SK-N-SH treated with all-trans-retinoic acid at 6 μM for 48 hours (cell line): ENCODE data around the gene RAB1A.
"Not testable (repeated sequence)": the region's sequence is repeated elsewhere in the genome, so short reads cannot be mapped to it uniquely, and the experiment has no call there.

ENCODE experiments used
- ATAC-seq: fragments of 200-7000 bp; cut with Tn5 transposase; 3 replicates; pipeline ENCODE4 v1.9.1; 2020; ENCODE audit warnings: mild to moderate bottlenecking, moderate library complexity
- BACH2 ChIP-seq: fragments of 250-450 bp; sonication (Bioruptor Pico); IDR thresholded peaks from 2 replicates; pipeline ENCODE4 v1.9.0; 2021; ENCODE audit warnings: mild to moderate bottlenecking, borderline replicate concordance
- CREB5 ChIP-seq: fragments of 250-450 bp; sonication (Bioruptor Pico); IDR thresholded peaks from 2 replicates; pipeline ENCODE4 v1.5.1; 2020; ENCODE audit warnings: low read depth, mild to moderate bottlenecking, moderate library complexity
- CSDC2 ChIP-seq: fragments of 250-450 bp; sonication (Bioruptor Pico); IDR thresholded peaks from 2 replicates; pipeline ENCODE4 v1.5.0; 2020; ENCODE audit warnings: mild to moderate bottlenecking, moderate library complexity
- CSRNP3 ChIP-seq: fragments of 250-450 bp; sonication (Bioruptor Pico); IDR thresholded peaks from 2 replicates; pipeline ENCODE4 v1.5.1; 2021; ENCODE audit warnings: mild to moderate bottlenecking, moderate library complexity
- ESRRG ChIP-seq: fragments of 250-450 bp; sonication (Bioruptor Pico); IDR thresholded peaks from 2 replicates; pipeline ENCODE4 v1.6.1; 2021; ENCODE audit warnings: mild to moderate bottlenecking
- GLIS3 ChIP-seq: fragments of 250-450 bp; sonication (Bioruptor Pico); IDR thresholded peaks from 2 replicates; pipeline ENCODE4 v1.5.0; 2020; ENCODE audit warnings: mild to moderate bottlenecking, moderate library complexity
- ISL1 ChIP-seq: fragments of 250-450 bp; sonication (Bioruptor Pico); IDR thresholded peaks from 2 replicates; pipeline ENCODE4 v2.1.2; 2022; ENCODE audit warnings: mild to moderate bottlenecking, moderate library complexity
- OSR1 ChIP-seq: fragments of 250-450 bp; sonication (Bioruptor Pico); IDR thresholded peaks from 2 replicates; pipeline ENCODE4 v1.8.0; 2022; ENCODE audit warnings: moderate library complexity, mild to moderate bottlenecking, inconsistent platforms
- POU6F1 ChIP-seq: fragments of 250-450 bp; sonication (Bioruptor Pico); IDR thresholded peaks from 2 replicates; pipeline ENCODE4 v1.8.0; 2021; ENCODE audit warnings: low read depth, mild to moderate bottlenecking, moderate library complexity, borderline replicate concordance
- PPARA ChIP-seq: fragments of 250-450 bp; sonication (Bioruptor Pico); IDR thresholded peaks from 2 replicates; pipeline ENCODE4 v1.5.0; 2020; ENCODE audit warnings: mild to moderate bottlenecking, borderline replicate concordance
- TCF4 ChIP-seq: fragments of 250-450 bp; sonication (Bioruptor Pico); IDR thresholded peaks from 2 replicates; pipeline ENCODE4 v1.8.0; 2021; ENCODE audit warnings: mild to moderate bottlenecking, moderate library complexity, borderline replicate concordance
- TOX ChIP-seq: fragments of 250-450 bp; sonication (Bioruptor Pico); IDR thresholded peaks from 2 replicates; pipeline ENCODE4 v1.8.0; 2021; ENCODE audit warnings: mild to moderate bottlenecking, moderate library complexity, borderline replicate concordance
- ZFP3 ChIP-seq: fragments of 250-450 bp; sonication (Bioruptor Pico); IDR thresholded peaks from 2 replicates; pipeline ENCODE4 v1.5.0; 2020; ENCODE audit warnings: mild to moderate bottlenecking, moderate library complexity
- ZNF565 ChIP-seq: fragments of 450-650 bp; formaldehyde crosslinking; conservative IDR thresholded peaks from 2 replicates; pipeline ENCODE4 v1.5.0; 2020; ENCODE audit warnings: low read depth, mild to moderate bottlenecking, moderate library complexity
- ZNF70 ChIP-seq: fragments of 450-650 bp; formaldehyde crosslinking; IDR thresholded peaks from 2 replicates; pipeline ENCODE4 v1.5.0; 2020; ENCODE audit warnings: mild to moderate bottlenecking, moderate library complexity
- ZNF8 ChIP-seq: fragments of 450-650 bp; formaldehyde crosslinking; IDR thresholded peaks from 2 replicates; pipeline ENCODE4 v1.5.0; 2020; ENCODE audit warnings: mild to moderate bottlenecking, moderate library complexity
- TF ChIP-seq, protein P1 (sequence below): fragments of 250-450 bp; sonication (Bioruptor Pico); IDR thresholded peaks from 2 replicates; pipeline ENCODE4 v1.5.0; 2020; ENCODE audit warnings: mild to moderate bottlenecking, moderate library complexity

Gene RAB1A

DNA sequence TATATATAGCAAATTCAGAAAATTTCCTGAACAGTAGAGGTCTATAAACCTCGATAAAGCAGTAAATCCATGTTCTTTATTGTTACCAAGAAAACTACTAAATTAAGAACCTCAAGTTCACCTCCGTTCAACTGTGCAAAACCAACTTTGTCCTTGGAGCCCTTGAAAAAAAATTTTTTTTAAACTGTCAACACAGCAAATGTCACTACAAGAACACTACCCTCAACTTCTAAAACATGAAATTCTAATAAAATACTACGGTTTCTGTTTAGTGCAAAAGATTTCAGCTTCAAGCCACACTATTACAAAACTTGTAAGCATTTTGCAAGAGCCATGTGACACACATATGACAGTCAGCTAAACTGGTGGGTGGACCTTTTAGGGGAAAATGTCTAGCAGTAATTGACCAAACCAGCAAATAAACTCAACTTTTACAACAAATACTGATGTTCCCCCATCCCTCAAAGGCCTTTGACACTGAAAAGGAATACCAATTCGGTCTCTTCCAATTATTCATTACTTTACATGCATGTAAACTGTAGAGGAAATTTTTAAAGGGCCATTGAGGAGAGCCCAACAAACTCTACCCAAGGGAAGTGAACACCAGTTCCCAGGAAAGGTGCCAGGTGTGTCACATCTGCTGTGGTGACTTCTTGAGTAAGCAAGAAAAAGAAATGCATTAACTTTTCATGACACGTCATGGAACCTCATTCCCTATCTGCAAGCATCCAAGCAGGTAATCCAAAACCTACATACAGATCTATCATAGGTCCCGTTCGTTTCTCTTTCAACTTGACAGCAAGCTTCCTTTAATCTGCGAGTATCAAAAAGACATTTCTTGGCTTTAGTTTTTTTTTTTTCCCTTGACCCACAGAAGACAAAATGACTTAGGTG, 1.4 kb downstream of the RAB1A start:
- no peak for ATAC-seq
- TF ChIP-seq, protein P1, sequence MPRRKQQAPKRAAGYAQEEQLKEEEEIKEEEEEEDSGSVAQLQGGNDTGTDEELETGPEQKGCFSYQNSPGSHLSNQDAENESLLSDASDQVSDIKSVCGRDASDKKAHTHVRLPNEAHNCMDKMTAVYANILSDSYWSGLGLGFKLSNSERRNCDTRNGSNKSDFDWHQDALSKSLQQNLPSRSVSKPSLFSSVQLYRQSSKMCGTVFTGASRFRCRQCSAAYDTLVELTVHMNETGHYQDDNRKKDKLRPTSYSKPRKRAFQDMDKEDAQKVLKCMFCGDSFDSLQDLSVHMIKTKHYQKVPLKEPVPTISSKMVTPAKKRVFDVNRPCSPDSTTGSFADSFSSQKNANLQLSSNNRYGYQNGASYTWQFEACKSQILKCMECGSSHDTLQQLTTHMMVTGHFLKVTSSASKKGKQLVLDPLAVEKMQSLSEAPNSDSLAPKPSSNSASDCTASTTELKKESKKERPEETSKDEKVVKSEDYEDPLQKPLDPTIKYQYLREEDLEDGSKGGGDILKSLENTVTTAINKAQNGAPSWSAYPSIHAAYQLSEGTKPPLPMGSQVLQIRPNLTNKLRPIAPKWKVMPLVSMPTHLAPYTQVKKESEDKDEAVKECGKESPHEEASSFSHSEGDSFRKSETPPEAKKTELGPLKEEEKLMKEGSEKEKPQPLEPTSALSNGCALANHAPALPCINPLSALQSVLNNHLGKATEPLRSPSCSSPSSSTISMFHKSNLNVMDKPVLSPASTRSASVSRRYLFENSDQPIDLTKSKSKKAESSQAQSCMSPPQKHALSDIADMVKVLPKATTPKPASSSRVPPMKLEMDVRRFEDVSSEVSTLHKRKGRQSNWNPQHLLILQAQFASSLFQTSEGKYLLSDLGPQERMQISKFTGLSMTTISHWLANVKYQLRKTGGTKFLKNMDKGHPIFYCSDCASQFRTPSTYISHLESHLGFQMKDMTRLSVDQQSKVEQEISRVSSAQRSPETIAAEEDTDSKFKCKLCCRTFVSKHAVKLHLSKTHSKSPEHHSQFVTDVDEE: no peak
- TF ChIP-seq BACH2 (CRISPR knock-in tag): no peak

DNA sequence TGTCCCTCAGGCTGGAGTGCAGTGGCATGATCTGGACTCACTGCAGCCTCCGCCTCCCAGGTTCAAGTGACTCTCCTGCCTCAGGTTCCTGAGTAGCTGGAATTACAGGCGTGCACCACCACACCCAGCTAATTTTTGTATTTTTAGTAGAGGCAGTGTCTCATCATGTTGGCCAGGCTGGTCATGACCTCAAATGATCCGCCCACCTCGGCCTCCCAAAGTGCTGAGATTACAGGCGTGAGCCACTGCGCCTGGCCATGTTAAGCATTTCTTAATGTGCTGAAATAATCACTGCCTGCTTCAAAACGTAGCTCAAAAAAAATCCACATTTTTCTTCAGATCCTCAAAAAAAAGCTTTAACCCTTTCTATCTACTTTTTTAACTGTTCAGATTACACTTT, 4.4 kb downstream of the RAB1A start:
- ATAC-seq: not testable (repeated sequence)

GRCh38 chr2:65122313-65122712, 7.6 kb downstream of the RAB1A start:
- TF ChIP-seq, protein P1: no peak
- no peak for TF ChIP-seq OSR1 (CRISPR knock-in tag)
- TF ChIP-seq ZNF70 (CRISPR knock-in tag): no peak
- TF ChIP-seq ESRRG: no peak
- no peak for TF ChIP-seq ZFP3 (CRISPR knock-in tag)
- TF ChIP-seq POU6F1 (CRISPR knock-in tag): no peak
- no peak for TF ChIP-seq ZNF565 (CRISPR knock-in tag)
- TF ChIP-seq GLIS3 (CRISPR knock-in tag): no peak
- no peak for TF ChIP-seq BACH2 (CRISPR knock-in tag)
- no peak for TF ChIP-seq TCF4
- TF ChIP-seq ISL1: no peak
- TF ChIP-seq CSRNP3 (CRISPR knock-in tag): no peak
- no peak for TF ChIP-seq ZNF8 (CRISPR knock-in tag)
- no peak for TF ChIP-seq PPARA (CRISPR knock-in tag)
- TF ChIP-seq CSDC2: no peak
- no peak for TF ChIP-seq TOX (CRISPR knock-in tag)
- TF ChIP-seq CREB5 (CRISPR knock-in tag): no peak
- ATAC-seq: no peak
